WTC11 (cell line): ENCODE measurements around the gene CSRP3. TPM values are rescaled to one million over a fixed set of nuclear protein-coding genes. Genes with fewer than 3 reads are reported as not detected.

ENCODE experiments used
- ATAC-seq: fragments of 200-7000 bp; cut with Tn5 transposase; 2 replicates; pipeline ENCODE4 v1.10.0; 2021; ENCODE audit warnings: mild to moderate bottlenecking, moderate library complexity
- CTCF ChIA-PET: fragments of 300-600 bp; sonication (Branson Sonifier 250); formaldehyde crosslinking; loops from one replicate; lab custom pipeline; 2021; ENCODE audit warnings: antibody characterized with exemption; lab: Charles Lee
- POLR2A ChIA-PET: fragments of 350-600 bp; sonication (Branson Sonifier 250); formaldehyde crosslinking; loops from one replicate; lab custom pipeline; 2021; ENCODE audit warnings: antibody characterized with exemption; lab: Charles Lee
- DNase-seq: peaks from one replicate; pipeline ENCODE4 v3.0.0; 2021; ENCODE audit warnings: low spot score
- H3K27ac Mint-ChIP-seq: 2 replicates; pipeline ENCODE4 v1.8.0; 2021; ENCODE audit warnings: mixed read lengths
- H3K27me3 Mint-ChIP-seq: 2 replicates; pipeline ENCODE4 v1.8.0; 2021; ENCODE audit warnings: low read depth, mild to moderate bottlenecking, moderate library complexity, mixed read lengths
- H3K36me3 Mint-ChIP-seq: 2 replicates; pipeline ENCODE4 v1.8.0; 2021; ENCODE audit warnings: mixed read lengths
- H3K4me1 Mint-ChIP-seq: 2 replicates; pipeline ENCODE4 v1.8.0; 2022; ENCODE audit warnings: mixed read lengths
- H3K4me3 Mint-ChIP-seq: 2 replicates; pipeline ENCODE4 v1.8.0; 2021; ENCODE audit warnings: mild to moderate bottlenecking, moderate library complexity, mixed read lengths
- H3K9me3 Mint-ChIP-seq: 2 replicates; pipeline ENCODE4 v1.8.0; 2021; ENCODE audit warnings: mixed read lengths
- GABPB1 ChIP-seq: sonication (generic); formaldehyde crosslinking; IDR thresholded peaks from 2 replicates; pipeline ENCODE4 v1.8.1; 2023; ENCODE audit warnings: mild to moderate bottlenecking, missing genetic modification reagents
- GRHL2 ChIP-seq: fragments of 250-450 bp; sonication (Bioruptor Pico); IDR thresholded peaks from 2 replicates; pipeline ENCODE4 v1.8.0; 2022; ENCODE audit warnings: mild to moderate bottlenecking, moderate library complexity; ENCODE audit not compliant: insufficient replicate concordance, severe bottlenecking
- HMGA2 ChIP-seq: fragments of 250-450 bp; sonication (Bioruptor Pico); IDR thresholded peaks from 2 replicates; pipeline ENCODE4 v1.4.0; 2021; ENCODE audit warnings: mild to moderate bottlenecking, moderate library complexity
- IRF2 ChIP-seq: sonication (generic); formaldehyde crosslinking; IDR thresholded peaks from 2 replicates; pipeline ENCODE4 v1.8.0; 2022; ENCODE audit warnings: low read depth, missing genetic modification reagents, borderline replicate concordance
- JAZF1 ChIP-seq: fragments of 250-450 bp; sonication (Bioruptor Pico); IDR thresholded peaks from 2 replicates; pipeline ENCODE4 v1.9.0; 2021; ENCODE audit warnings: moderate library complexity, mild to moderate bottlenecking, inconsistent platforms
- JUN ChIP-seq: sonication (generic); formaldehyde crosslinking; IDR thresholded peaks from 2 replicates; pipeline ENCODE4 v1.8.0; 2023; ENCODE audit warnings: mild to moderate bottlenecking, missing genetic modification reagents
- KAT7 ChIP-seq: sonication (generic); formaldehyde crosslinking; IDR thresholded peaks from 2 replicates; pipeline ENCODE4 v1.8.1; 2023; ENCODE audit warnings: missing genetic modification reagents, mild to moderate bottlenecking, borderline replicate concordance
- NR3C1 ChIP-seq: sonication (generic); formaldehyde crosslinking; conservative IDR thresholded peaks from 2 replicates; pipeline ENCODE4 v1.8.1; 2023; ENCODE audit warnings: low read depth, mild to moderate bottlenecking, missing genetic modification reagents
- OVOL2 ChIP-seq: fragments of 250-450 bp; sonication (Bioruptor Pico); IDR thresholded peaks from 2 replicates; pipeline ENCODE4 v1.9.0; 2021; ENCODE audit warnings: mild to moderate bottlenecking, borderline replicate concordance
- RORB ChIP-seq: fragments of 250-450 bp; sonication (Bioruptor Pico); IDR thresholded peaks from 2 replicates; pipeline ENCODE4 v1.9.0; 2021; ENCODE audit warnings: mild to moderate bottlenecking
- SMAD3 ChIP-seq: sonication (generic); formaldehyde crosslinking; IDR thresholded peaks from 2 replicates; pipeline ENCODE4 v1.8.0; 2022; ENCODE audit warnings: missing genetic modification reagents, mild to moderate bottlenecking, borderline replicate concordance
- TCF7 ChIP-seq: sonication (generic); formaldehyde crosslinking; IDR thresholded peaks from 2 replicates; pipeline ENCODE4 v1.8.0; 2022; ENCODE audit warnings: mild to moderate bottlenecking, low read depth, missing genetic modification reagents, moderate library complexity
- ZNF671 ChIP-seq: fragments of 250-450 bp; sonication (Bioruptor Pico); IDR thresholded peaks from 2 replicates; pipeline ENCODE4 v1.8.0; 2021; ENCODE audit warnings: mild to moderate bottlenecking
- total RNA-seq: library from RNA; stranded (reverse); gene quantifications from 3 replicates; pipeline ENCODE4 v1.2.3, GENCODE V29; 2021
- TF ChIP-seq, protein P1 (sequence below): fragments of 250-450 bp; sonication (Bioruptor Pico); IDR thresholded peaks from 2 replicates; pipeline ENCODE4 v1.8.0; 2021; ENCODE audit warnings: mild to moderate bottlenecking
- TF ChIP-seq, protein P2 (sequence below): sonication (generic); formaldehyde crosslinking; IDR thresholded peaks from 2 replicates; pipeline ENCODE4 v1.8.0; 2023; ENCODE audit warnings: missing genetic modification reagents, mild to moderate bottlenecking, borderline replicate concordance
- TF ChIP-seq, protein P3 (sequence below): fragments of 250-450 bp; sonication (Bioruptor Pico); IDR thresholded peaks from 2 replicates; pipeline ENCODE4 v1.9.0; 2021; ENCODE audit warnings: mild to moderate bottlenecking, borderline replicate concordance
- TF ChIP-seq, protein P4 (sequence below): fragments of 250-450 bp; sonication (Bioruptor Pico); IDR thresholded peaks from 2 replicates; pipeline ENCODE4 v1.9.0; 2021; ENCODE audit warnings: mild to moderate bottlenecking
- TF ChIP-seq, protein P5 (sequence below): sonication (generic); formaldehyde crosslinking; IDR thresholded peaks from 2 replicates; pipeline ENCODE4 v1.8.1; 2022; ENCODE audit warnings: missing genetic modification reagents, borderline replicate concordance
- TF ChIP-seq, protein P6 (sequence below): fragments of 200-600 bp; IDR thresholded peaks from 2 replicates; pipeline ENCODE4 v1.8.0; 2022; ENCODE audit warnings: antibody characterized with exemption

The CSRP3 gene
- total RNA-seq, 1 experiment from 2014 or later: not detected

DNA sequence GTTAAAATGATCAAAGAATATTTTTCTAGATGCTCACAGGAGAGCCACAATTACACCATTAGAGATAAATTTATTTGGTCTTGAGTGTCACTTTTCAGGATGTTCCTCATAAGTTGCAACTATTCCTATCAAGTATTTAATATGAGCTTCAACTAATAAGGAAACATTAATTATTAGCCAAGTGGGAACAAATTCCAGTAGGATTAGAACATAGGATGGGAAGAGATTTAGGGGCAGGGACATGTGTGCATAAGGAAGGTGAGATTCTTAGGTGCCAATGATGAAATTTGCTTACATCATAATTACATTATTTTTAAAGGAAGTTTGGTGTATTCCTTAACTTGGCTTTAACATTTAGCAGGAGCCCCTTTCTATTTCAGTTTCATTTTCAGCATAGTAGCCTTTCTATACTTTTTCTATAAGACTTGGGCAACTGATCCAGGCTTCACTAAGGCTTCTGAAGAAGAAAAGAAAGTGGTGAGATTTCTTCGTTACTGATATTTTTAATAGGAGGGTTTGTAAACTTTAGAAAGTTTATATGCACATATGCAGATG, 38.8 kb downstream of the CSRP3 start:
- ATAC-seq: no peak
- TF ChIP-seq SMAD3 (CRISPR knock-in tag) (no peak), ZNF671 (no peak)
- no peak for DNase-seq
- POLR2A ChIA-PET: no interaction called here
- Mint-ChIP-seq H3K27me3 (no peaks in the 10 kb centered on the region), H3K27ac (no peak overlapping the region), H3K36me3 (peaks cover 35% of the 10 kb centered on the region), H3K4me1 (no peaks in the 10 kb centered on the region), H3K4me3 (no peak overlapping the region), H3K9me3 (no peaks in the 10 kb centered on the region)
- CTCF ChIA-PET: interaction anchor here (0.6 kb wide), 1 partner anchor 7 kb away, joined by 6 read pairs; no protein-coding TSS in a partner anchor

DNA sequence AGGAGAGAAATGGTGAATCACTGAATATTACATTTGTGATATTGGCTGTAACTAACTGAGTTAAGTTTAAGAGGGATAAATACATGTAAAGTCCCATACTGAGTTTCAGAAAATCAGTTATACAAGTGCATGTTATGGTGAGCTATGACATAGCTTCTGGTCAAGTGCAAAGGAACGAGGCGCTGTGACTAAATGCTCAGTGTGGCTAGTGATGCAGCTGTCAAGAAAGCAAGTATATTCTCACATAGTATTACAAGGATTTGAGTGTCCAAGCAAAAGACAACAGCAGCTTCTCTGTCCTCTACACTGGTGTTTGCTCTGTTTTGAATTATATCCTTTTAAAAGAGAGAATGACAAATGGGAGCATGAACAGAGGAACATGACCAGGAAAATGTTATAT, 40.1 kb downstream of the CSRP3 start:
- H3K27ac Mint-ChIP-seq: no peak overlapping the region
- no peak for ATAC-seq

More for the DNA sequence above, 40.1 kb downstream of the CSRP3 start:
- DNase-seq: no peak
- Mint-ChIP-seq H3K9me3 (no peaks in the 10 kb centered on the region), H3K27me3 (no peaks in the 10 kb centered on the region)
- TF ChIP-seq, protein P1, sequence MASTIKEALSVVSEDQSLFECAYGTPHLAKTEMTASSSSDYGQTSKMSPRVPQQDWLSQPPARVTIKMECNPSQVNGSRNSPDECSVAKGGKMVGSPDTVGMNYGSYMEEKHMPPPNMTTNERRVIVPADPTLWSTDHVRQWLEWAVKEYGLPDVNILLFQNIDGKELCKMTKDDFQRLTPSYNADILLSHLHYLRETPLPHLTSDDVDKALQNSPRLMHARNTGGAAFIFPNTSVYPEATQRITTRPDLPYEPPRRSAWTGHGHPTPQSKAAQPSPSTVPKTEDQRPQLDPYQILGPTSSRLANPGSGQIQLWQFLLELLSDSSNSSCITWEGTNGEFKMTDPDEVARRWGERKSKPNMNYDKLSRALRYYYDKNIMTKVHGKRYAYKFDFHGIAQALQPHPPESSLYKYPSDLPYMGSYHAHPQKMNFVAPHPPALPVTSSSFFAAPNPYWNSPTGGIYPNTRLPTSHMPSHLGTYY (CRISPR knock-in tag): no peak
- TF ChIP-seq, protein P2, sequence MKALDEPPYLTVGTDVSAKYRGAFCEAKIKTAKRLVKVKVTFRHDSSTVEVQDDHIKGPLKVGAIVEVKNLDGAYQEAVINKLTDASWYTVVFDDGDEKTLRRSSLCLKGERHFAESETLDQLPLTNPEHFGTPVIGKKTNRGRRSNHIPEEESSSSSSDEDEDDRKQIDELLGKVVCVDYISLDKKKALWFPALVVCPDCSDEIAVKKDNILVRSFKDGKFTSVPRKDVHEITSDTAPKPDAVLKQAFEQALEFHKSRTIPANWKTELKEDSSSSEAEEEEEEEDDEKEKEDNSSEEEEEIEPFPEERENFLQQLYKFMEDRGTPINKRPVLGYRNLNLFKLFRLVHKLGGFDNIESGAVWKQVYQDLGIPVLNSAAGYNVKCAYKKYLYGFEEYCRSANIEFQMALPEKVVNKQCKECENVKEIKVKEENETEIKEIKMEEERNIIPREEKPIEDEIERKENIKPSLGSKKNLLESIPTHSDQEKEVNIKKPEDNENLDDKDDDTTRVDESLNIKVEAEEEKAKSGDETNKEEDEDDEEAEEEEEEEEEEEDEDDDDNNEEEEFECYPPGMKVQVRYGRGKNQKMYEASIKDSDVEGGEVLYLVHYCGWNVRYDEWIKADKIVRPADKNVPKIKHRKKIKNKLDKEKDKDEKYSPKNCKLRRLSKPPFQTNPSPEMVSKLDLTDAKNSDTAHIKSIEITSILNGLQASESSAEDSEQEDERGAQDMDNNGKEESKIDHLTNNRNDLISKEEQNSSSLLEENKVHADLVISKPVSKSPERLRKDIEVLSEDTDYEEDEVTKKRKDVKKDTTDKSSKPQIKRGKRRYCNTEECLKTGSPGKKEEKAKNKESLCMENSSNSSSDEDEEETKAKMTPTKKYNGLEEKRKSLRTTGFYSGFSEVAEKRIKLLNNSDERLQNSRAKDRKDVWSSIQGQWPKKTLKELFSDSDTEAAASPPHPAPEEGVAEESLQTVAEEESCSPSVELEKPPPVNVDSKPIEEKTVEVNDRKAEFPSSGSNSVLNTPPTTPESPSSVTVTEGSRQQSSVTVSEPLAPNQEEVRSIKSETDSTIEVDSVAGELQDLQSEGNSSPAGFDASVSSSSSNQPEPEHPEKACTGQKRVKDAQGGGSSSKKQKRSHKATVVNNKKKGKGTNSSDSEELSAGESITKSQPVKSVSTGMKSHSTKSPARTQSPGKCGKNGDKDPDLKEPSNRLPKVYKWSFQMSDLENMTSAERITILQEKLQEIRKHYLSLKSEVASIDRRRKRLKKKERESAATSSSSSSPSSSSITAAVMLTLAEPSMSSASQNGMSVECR: no peak
- TF ChIP-seq OVOL2 (CRISPR knock-in tag) (no peak), TCF7 (CRISPR knock-in tag) (no peak), GABPB1 (no peak), NR3C1 (CRISPR knock-in tag) (no peak), JUN (no peak), GRHL2 (CRISPR knock-in tag) (no peak), RORB (no peak), JAZF1 (CRISPR knock-in tag) (no peak), KAT7 (CRISPR knock-in tag) (no peak), HMGA2 (CRISPR knock-in tag) (no peak), IRF2 (CRISPR knock-in tag) (no peak)
- TF ChIP-seq, protein P3, sequence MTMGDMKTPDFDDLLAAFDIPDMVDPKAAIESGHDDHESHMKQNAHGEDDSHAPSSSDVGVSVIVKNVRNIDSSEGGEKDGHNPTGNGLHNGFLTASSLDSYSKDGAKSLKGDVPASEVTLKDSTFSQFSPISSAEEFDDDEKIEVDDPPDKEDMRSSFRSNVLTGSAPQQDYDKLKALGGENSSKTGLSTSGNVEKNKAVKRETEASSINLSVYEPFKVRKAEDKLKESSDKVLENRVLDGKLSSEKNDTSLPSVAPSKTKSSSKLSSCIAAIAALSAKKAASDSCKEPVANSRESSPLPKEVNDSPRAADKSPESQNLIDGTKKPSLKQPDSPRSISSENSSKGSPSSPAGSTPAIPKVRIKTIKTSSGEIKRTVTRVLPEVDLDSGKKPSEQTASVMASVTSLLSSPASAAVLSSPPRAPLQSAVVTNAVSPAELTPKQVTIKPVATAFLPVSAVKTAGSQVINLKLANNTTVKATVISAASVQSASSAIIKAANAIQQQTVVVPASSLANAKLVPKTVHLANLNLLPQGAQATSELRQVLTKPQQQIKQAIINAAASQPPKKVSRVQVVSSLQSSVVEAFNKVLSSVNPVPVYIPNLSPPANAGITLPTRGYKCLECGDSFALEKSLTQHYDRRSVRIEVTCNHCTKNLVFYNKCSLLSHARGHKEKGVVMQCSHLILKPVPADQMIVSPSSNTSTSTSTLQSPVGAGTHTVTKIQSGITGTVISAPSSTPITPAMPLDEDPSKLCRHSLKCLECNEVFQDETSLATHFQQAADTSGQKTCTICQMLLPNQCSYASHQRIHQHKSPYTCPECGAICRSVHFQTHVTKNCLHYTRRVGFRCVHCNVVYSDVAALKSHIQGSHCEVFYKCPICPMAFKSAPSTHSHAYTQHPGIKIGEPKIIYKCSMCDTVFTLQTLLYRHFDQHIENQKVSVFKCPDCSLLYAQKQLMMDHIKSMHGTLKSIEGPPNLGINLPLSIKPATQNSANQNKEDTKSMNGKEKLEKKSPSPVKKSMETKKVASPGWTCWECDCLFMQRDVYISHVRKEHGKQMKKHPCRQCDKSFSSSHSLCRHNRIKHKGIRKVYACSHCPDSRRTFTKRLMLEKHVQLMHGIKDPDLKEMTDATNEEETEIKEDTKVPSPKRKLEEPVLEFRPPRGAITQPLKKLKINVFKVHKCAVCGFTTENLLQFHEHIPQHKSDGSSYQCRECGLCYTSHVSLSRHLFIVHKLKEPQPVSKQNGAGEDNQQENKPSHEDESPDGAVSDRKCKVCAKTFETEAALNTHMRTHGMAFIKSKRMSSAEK (CRISPR knock-in tag): no peak
- TF ChIP-seq, protein P4, sequence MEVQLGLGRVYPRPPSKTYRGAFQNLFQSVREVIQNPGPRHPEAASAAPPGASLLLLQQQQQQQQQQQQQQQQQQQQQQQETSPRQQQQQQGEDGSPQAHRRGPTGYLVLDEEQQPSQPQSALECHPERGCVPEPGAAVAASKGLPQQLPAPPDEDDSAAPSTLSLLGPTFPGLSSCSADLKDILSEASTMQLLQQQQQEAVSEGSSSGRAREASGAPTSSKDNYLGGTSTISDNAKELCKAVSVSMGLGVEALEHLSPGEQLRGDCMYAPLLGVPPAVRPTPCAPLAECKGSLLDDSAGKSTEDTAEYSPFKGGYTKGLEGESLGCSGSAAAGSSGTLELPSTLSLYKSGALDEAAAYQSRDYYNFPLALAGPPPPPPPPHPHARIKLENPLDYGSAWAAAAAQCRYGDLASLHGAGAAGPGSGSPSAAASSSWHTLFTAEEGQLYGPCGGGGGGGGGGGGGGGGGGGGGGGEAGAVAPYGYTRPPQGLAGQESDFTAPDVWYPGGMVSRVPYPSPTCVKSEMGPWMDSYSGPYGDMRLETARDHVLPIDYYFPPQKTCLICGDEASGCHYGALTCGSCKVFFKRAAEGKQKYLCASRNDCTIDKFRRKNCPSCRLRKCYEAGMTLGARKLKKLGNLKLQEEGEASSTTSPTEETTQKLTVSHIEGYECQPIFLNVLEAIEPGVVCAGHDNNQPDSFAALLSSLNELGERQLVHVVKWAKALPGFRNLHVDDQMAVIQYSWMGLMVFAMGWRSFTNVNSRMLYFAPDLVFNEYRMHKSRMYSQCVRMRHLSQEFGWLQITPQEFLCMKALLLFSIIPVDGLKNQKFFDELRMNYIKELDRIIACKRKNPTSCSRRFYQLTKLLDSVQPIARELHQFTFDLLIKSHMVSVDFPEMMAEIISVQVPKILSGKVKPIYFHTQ (CRISPR knock-in tag): no peak
- TF ChIP-seq, protein P5, sequence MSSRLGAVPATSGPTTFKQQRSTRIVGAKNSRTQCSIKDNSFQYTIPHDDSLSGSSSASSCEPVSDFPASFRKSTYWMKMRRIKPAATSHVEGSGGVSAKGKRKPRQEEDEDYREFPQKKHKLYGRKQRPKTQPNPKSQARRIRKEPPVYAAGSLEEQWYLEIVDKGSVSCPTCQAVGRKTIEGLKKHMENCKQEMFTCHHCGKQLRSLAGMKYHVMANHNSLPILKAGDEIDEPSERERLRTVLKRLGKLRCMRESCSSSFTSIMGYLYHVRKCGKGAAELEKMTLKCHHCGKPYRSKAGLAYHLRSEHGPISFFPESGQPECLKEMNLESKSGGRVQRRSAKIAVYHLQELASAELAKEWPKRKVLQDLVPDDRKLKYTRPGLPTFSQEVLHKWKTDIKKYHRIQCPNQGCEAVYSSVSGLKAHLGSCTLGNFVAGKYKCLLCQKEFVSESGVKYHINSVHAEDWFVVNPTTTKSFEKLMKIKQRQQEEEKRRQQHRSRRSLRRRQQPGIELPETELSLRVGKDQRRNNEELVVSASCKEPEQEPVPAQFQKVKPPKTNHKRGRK (CRISPR knock-in tag): no peak
- TF ChIP-seq, protein P6, sequence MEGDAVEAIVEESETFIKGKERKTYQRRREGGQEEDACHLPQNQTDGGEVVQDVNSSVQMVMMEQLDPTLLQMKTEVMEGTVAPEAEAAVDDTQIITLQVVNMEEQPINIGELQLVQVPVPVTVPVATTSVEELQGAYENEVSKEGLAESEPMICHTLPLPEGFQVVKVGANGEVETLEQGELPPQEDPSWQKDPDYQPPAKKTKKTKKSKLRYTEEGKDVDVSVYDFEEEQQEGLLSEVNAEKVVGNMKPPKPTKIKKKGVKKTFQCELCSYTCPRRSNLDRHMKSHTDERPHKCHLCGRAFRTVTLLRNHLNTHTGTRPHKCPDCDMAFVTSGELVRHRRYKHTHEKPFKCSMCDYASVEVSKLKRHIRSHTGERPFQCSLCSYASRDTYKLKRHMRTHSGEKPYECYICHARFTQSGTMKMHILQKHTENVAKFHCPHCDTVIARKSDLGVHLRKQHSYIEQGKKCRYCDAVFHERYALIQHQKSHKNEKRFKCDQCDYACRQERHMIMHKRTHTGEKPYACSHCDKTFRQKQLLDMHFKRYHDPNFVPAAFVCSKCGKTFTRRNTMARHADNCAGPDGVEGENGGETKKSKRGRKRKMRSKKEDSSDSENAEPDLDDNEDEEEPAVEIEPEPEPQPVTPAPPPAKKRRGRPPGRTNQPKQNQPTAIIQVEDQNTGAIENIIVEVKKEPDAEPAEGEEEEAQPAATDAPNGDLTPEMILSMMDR: no peak
- TF ChIP-seq, all 79 proteins: peak for 0
- ChIA-PET CTCF (interaction anchor here (0.9 kb wide), 1 partner anchor 85 kb away, joined by 3 read pairs; no protein-coding TSS in a partner anchor), POLR2A (no interaction called here)
- Mint-ChIP-seq H3K4me1 (no peaks in the 10 kb centered on the region), H3K4me3 (no peak overlapping the region), H3K36me3 (peaks cover 29% of the 10 kb centered on the region)
